Activated T-cell treated with anti-CD3 and anti-CD28 coated beads for 1 hour (primary cell): Measurements from ENCODE around the gene FRS2.

Experiments used
- DNase-seq: peaks from one replicate; pipeline ENCODE4 v3.0.0-alpha.2; 2020; ENCODE audit warnings: low read depth

FRS2 gene

DNA sequence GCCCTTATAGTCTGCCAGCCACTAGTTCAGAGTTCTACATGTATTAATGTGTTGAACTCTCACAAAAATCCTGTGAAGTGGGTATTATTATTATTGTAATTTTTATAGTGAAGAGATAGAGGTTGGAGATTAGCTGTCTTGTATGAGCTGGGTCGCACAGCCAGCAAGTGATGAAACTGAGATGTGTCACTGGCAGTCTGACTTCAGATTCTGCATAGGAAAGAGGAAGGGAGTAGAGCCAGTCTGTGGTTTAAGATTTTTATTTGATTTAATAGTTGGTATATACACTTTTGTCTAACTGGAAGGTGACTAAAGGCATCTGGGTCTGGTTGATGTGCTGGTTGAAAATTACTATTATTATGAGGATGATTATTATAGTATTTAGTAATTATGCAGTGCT is 5.8 kb upstream of the FRS2 start:
- DNase-seq = no peak

DNA sequence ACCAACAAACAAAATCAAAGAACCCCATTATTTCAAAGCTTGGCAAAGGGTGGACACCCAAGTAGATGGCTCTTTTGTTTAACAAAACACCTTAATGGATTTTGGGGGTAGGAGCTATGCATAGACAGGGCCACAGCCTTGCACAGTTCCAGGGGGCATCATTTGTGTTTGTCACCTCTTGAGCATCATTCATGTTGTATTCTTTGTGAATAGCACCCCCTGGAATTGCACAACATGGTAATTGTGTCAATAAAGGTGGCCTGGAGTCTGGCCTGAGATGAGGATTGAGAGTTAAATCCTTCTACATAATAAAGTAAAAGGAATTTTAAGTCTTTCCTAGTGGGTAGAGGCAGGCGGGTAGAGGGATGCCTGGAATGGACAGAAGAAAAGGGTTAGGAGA is 3.3 kb upstream of the FRS2 start:
- no peak for DNase-seq

DNA sequence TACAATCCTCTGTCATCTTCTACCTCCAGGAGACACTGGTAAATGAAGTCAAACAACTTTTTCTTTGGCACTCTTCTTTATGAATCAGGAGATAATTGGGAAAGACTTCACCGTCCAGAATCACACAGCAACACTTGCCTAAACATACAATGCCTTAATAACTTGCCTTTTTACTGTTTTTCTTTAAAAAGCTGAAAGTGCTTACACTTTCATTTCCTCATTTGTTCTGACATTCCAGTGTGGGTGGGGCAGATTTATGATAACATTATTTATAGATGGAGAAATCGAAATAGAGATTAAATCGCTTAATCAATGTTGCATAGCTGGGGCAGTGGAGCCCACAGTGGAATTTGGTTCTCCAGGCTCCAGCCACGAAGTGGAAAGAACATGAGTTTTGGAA is 2.8 kb upstream of the FRS2 start:
- DNase-seq = no peak

GRCh38 chr12:69468237-69469026 is 1.8 kb upstream of the FRS2 start:
- no peak for DNase-seq

DNA sequence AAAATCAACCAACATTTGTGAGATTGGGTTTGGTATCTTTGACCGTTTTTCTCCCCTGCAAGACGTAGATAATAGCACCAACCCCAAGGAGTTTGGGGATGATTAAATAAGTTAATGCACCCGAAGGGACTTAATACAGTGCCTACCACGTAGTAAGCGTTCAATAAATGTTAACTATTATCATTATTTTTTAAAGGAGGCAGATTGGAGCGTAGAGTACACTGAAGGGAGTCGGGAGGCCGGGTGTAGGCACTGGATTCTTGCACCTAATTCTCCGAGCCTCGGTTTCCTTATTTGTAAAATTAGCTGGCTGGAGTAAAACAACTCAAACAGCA is 367 bp upstream of the FRS2 start:
- no peak for DNase-seq

- no peak for DNase-seq
These were observed 865 bp downstream of the FRS2 start for GRCh38 chr12:69471076-69471430.

DNA sequence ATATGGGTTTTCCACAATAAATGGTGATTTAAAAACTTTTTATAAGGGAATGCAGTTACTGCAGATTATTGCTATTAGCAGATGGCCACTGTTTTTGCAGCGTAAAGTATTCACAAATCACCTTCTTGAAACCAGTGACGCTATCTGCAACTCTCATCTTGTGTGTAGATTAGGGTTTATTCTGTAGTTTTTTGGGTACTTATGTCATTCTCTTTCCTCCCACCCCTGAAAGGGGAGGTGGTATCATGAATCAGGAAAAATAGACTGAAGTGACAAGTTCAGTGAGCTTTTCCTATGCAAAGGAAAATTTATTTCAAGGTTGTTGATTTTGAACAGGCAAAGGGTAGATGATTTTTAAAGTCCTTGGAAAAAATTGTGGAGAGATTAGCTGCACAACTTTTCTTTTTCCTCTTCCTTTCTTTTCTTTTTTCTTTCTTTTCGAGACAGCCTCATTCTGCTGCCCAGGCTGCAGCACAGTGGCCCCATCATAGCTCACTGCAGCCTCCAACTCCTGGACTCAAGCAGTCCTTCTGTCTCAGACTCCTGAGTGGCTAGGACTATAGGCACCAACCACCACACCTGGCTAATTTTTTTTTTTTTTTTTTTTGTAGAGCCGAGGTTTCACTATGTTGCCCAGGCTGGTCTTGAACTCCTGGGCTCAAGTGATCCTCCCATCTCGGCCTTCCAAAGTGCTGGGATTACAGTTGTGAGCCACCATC is 1.6 kb downstream of the FRS2 start:
- DNase-seq = no peak

DNA sequence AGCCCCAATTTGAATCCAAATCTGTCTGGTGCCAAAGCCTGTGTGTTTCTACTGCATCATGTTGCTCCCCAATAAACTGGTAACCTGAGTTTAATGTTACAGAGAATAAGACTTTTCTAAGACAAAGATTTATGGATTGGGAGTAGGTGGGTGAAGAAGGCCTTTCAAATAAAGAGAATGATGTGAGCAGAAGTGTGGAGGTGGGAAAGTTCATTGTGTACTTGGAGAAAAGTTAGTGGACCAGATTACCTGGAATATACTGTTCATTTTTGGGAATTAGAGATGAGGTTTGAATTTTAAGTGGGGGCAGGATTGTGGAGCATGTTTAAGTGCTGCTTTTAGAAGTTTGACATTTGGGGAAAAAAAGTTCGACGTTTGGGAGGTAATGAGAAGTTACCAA is 3.1 kb downstream of the FRS2 start:
- no peak for DNase-seq

DNA sequence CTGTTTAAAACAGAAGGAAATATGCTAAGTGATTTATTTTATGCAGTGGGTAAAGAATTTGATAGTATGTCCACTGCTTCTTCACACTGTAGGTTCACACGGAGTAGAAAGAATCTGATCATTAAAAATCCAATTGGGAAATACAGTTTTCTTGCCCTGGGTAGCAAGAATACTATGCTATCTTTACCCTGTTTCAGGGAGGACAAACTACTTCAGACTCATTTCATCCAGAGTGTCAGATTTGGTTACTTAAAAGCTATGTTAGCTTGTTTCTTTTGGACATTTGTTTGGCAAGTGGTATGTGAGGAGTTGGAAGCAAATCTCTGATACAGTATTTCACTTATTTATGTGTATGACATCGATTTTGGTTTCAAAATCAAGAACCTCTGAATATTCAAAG is 4.3 kb downstream of the FRS2 start:
- no peak for DNase-seq

- DNase-seq = no peak
These were observed 5.2 kb downstream of the FRS2 start for GRCh38 chr12:69475237-69475975.

DNA sequence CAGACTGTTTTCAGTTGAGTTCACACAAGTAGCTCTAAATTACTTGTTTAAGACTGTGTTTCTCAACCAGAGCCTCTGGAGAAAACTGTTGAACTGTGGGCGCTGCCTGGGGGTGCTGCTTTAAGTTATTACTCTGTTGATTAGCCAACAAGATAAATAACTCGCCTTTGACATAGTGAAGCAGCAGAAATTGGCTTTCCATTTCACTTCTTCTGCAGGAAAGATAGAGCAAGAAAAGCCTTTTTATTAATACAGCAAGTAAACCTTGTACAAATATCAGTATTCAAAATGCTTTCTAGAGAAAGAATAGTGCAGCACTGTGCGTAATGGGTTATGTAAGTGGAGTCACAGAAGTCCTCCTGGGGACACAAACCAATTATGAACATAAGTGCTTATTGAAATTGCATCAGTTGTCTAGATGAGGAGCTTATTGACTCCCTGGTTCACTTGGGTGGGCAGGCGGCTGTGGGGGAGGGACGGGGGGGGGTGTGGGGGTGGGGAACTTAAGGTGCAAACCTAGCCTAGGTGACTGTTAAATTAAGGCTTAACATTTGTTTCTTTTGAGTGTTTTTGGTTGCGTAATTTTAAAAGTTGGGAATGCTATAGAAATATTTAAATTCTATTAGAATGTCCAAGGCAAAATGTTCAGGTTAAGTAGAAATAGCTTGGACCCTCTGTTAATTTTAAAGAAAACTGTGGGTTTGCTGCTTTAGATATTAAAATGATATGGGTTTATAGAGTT is 6.3 kb downstream of the FRS2 start:
- no peak for DNase-seq

DNA sequence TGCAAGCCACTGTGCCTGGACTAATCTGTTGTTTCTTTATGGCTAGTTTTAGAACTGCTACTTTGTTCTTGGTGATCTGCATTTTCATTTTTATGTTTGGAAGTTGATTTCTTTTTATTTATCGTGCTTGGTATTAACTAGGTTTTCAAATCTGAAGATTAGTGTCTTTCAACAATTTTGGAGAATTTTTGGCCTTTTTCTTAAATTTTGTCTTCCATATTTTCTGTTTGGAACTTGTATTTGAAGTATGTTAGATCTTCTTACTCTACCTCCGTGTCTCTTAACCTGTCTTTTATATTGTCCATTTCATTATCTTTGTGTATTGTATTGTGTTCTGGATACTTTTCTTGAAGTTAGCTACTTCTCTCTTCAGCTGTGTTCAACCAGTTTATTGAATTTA is 9.5 kb downstream of the FRS2 start:
- DNase-seq = no peak

DNA sequence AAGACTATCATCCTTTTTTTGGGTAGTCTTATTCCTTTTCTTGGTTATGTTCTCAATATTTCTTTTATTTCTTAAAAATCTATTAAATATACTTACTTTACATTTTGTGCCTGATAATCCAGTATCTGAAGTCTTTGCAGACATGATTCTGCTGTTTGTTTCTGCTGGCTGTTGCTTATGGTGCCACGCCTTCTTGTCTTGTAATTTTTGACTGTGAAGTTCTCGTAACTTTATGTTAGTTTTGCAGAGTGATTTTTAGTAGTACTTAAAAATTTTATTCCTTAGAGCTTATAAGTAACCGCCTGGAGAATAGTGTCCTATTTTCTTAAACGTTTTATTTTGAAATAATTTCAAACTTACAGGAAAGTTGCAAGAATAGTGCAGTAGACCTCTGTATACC is 10.5 kb downstream of the FRS2 start:
- no peak for DNase-seq

DNA sequence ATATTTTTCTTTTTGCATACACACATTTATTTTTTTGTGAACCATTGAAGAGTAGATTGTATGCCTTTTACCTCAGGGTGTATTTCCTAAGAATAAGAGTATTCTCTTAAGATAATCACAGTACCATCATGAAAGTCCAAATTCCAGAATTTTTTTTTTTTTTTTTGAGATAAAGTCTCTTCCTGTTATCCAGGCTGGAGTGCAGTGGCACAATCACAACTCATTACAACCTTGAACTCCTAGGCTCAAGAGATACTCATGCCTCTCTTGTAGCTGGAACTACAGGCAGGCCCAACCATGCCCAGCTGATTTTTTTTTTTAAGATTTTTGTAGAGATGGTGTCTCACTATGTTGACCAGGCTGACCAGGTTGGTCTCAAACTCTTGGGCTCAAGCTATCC is 10.9 kb downstream of the FRS2 start:
- no peak for DNase-seq

GRCh38 chr12:69483700-69484099 is 13.5 kb downstream of the FRS2 start:
- DNase-seq = no peak

DNA sequence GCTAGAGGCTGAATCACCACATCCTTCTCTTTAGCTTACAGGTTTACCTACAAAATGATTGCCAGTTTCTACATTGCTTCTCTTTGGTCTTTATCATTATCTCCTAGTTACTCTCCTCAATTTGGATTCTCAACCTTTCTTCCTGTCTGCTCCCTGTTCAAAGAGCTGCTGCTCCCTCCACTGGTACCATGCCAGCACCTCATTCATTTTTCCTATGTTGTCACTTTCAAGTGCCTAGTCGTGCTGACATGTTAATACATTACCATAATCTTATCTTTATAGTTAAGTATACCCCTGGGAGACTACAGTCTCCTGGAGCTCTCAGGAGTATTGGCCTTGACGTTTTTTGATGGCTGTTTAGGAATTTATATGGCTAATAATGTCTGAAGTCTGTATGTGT is 14.2 kb downstream of the FRS2 start:
- DNase-seq = no peak

DNA sequence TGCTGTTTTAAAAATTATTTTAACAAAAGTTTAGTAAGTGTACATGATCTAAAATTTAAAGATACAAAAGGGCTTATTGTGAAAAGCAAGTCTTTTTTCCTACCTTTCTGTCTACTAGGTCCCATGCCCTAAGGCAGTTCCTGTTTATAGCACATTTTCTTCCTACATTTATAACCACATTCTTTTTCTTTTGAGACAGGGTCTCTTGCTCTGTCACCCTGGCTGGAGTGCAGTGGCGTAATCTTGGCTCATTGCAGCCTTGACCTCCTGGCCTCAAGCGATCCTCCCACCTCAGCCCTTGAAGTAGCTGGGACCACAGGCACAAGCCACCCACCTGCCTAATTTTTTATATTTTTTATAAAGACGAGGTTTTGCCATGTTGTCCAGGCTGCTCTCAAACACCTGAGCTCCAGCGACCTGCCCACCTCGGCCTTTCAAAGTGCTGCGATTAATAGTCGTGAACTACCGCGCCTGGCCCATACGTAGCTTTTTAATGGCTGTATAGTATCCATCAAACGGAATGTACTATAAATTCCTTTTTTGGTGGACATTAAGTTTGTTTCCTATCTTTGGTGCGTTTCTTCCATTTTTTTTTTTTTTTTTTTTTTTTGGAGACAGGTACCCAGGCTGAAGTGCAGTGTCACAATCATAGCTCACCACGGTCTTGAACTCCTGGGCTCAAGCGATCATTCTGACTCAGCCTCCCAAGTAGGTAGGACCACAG is 20.9 kb downstream of the FRS2 start:
- no peak for DNase-seq

DNA sequence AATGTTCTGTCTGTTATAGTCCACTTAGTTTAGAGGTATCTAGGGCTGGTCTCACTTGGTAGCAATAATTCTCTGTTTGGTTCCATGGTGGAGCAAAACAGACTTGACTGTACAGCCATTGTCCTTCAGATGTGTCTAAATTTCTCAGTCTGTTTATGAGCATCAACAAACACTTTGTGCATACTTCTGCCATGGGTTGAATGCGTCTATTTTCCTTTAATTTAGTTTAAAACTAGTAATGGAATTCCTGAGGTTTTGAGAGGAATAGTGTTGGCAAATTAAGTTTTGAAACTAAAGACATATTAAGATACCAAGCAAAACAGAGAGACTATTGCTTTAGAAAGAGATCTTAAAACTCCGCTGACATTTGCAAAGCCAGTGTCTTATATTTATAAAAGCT is 22.6 kb downstream of the FRS2 start:
- no peak for DNase-seq

- no peak for DNase-seq
These were observed 24.9 kb downstream of the FRS2 start for GRCh38 chr12:69495071-69495470.

- DNase-seq = no peak
These were observed 27.3 kb downstream of the FRS2 start for GRCh38 chr12:69497308-69498026.

- no peak for DNase-seq
These were observed 30.4 kb downstream of the FRS2 start for GRCh38 chr12:69500631-69501030.
